ENCODE measurements around the gene CACNA1C.

- TF ChIP-seq POLR2AphosphoS5 (IDR thresholded peaks at IDR 0.05), result no peak
- TF ChIP-seq, protein P1, sequence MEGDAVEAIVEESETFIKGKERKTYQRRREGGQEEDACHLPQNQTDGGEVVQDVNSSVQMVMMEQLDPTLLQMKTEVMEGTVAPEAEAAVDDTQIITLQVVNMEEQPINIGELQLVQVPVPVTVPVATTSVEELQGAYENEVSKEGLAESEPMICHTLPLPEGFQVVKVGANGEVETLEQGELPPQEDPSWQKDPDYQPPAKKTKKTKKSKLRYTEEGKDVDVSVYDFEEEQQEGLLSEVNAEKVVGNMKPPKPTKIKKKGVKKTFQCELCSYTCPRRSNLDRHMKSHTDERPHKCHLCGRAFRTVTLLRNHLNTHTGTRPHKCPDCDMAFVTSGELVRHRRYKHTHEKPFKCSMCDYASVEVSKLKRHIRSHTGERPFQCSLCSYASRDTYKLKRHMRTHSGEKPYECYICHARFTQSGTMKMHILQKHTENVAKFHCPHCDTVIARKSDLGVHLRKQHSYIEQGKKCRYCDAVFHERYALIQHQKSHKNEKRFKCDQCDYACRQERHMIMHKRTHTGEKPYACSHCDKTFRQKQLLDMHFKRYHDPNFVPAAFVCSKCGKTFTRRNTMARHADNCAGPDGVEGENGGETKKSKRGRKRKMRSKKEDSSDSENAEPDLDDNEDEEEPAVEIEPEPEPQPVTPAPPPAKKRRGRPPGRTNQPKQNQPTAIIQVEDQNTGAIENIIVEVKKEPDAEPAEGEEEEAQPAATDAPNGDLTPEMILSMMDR (IDR thresholded peaks at IDR 0.05), result no peak
Measured at GRCh38 chr12:2507814-2508213, 455.0 kb downstream of the CACNA1C start.
